Suprapubic skin (tissue), 4 donors: ENCODE measurements around the gene GJB4. TPM values are rescaled to one million over a fixed set of nuclear protein-coding genes. Genes with fewer than 3 reads are reported as not detected.
A peak's percentile ranks its signal among the peaks of the same experiment; 100 is the strongest.
"Not testable (repeated sequence)": the region's sequence is repeated elsewhere in the genome, so short reads cannot be mapped to it uniquely, and the experiment has no call there.

Experiments
- DNase-seq, 2 donors: peaks; one replicate each; pipeline ENCODE4 v3.0.0-alpha.2; 2019; ENCODE audit warnings: low spot score in 2 of 2
- H3K27ac ChIP-seq: fragments of 200-600 bp; sonication (generic); one replicate; pipeline ENCODE4 v1.5.1; 2019
- H3K27me3 ChIP-seq: fragments of 200-600 bp; sonication (generic); one replicate; pipeline ENCODE4 v1.5.1; 2019
- H3K36me3 ChIP-seq: fragments of 200-600 bp; sonication (generic); one replicate; pipeline ENCODE4 v1.5.1; 2019
- H3K4me1 ChIP-seq: fragments of 200-600 bp; sonication (generic); one replicate; pipeline ENCODE4 v1.5.1; 2019
- H3K4me3 ChIP-seq: fragments of 200-600 bp; sonication (generic); one replicate; pipeline ENCODE4 v1.5.1; 2019; ENCODE audit warnings: mild to moderate bottlenecking
- H3K9me3 ChIP-seq: fragments of 200-600 bp; sonication (generic); one replicate; pipeline ENCODE4 v1.5.1; 2019
- CTCF ChIP-seq, 2 donors: fragments of 200-600 bp in 1 of 2; fragments of 450-650 bp in 1 of 2; sonication (generic) in 1 of 2; IDR thresholded peaks; one replicate each; pipeline ENCODE4 v1.5.1; 2016 to 2019; ENCODE audit warnings: antibody characterized with exemption in 2 of 2, mild to moderate bottlenecking in 1 of 2, moderate library complexity in 1 of 2
- EP300 ChIP-seq: sonication (generic); formaldehyde crosslinking; IDR thresholded peaks from one replicate; pipeline ENCODE4 v1.6.1; 2017; ENCODE audit warnings: antibody characterized with exemption
- POLR2A ChIP-seq, 2 donors: fragments of 450-650 bp; IDR thresholded peaks; one replicate each; pipeline ENCODE4 v1.6.1; 2017; ENCODE audit warnings: antibody characterized with exemption in 2 of 2, mild to moderate bottlenecking in 2 of 2, moderate library complexity in 2 of 2
- POLR2AphosphoS5 ChIP-seq, 3 donors: sonication (generic); formaldehyde crosslinking; IDR thresholded peaks; one replicate each; pipeline ENCODE4 v1.6.1; 2017; ENCODE audit warnings: antibody characterized with exemption in 3 of 3
- WGBS: methylation state at CpG from one replicate; pipeline ENCODE4 v1.1.5; 2018; 5-methylcytosine and 5-hydroxymethylcytosine counted together
- total RNA-seq, 4 donors: library from RNA; depleted of rRNA; stranded (reverse); fragments of >200 nt; gene quantifications; one replicate each; pipeline ENCODE4 v1.1.0, GENCODE V29; 2016

GJB4 gene
- total RNA-seq, 4 donors from 2014 or later = 13.7 to 41.4 (median 35.5) TPM

DNA sequence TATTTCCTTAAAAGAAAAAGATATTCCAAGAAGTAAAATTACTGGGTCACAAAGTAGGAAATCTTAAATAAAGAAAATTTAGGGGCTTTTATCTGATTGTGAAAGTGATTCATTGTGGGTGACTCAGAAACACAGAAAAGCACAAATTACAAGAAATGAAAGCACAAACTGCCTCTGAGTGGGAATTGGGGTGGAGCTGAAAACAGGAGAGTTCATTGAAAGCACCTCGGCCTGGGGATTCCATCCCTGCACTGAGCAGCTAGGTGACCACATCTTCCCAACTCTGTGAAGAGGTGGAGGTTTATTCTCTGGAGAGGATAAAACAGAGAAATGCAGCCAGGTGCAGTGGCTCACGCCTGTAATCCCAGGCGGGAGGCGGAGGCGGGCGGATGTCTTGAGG, 40.7 kb downstream of the GJB4 start:
- Histone ChIP-seq H3K27me3 (no peaks in the 10 kb centered on the region), H3K4me3 (no peak overlapping the region), H3K9me3 (no peaks in the 10 kb centered on the region), H3K27ac (no peak overlapping the region), H3K36me3 (no peaks in the 10 kb centered on the region), H3K4me1 (no peaks in the 10 kb centered on the region)
- DNase-seq = no peak
- TF ChIP-seq POLR2A (IDR thresholded peaks at IDR 0.05) (no peak), CTCF (IDR thresholded peaks at IDR 0.05) (no peak), EP300 (no peak), POLR2AphosphoS5 (IDR thresholded peaks at IDR 0.05) (no peak)
- 73% methylated on average over 6 of the region's 6 CpGs for WGBS

DNA sequence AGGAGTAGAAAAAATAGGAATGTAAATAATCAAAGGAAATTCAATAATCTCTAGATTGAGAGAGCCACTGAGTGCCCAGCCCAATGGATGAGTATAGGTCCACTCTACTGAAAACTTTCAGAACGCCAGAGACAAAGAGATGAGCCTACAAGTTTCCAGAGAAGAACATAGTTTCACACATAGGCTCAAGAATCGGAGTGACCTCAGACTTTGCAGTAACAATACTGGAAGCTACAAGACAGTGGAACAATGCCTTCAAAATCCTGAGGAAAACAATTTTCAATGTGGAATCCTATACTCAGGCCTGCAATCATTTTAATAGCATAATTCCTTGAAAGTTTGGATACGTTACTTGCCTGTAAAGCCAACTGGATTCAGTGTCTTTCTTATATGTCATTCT, 44.2 kb downstream of the GJB4 start:
- WGBS = 97% methylated on average over 3 of the region's 3 CpGs
- Histone ChIP-seq H3K4me3 (no peak overlapping the region), H3K9me3 (no peaks in the 10 kb centered on the region), H3K36me3 (no peaks in the 10 kb centered on the region), H3K27ac (no peak overlapping the region), H3K4me1 (no peaks in the 10 kb centered on the region), H3K27me3 (no peaks in the 10 kb centered on the region)
- TF ChIP-seq POLR2A (IDR thresholded peaks at IDR 0.05) = no peak
- no peak for TF ChIP-seq EP300
- TF ChIP-seq CTCF (IDR thresholded peaks at IDR 0.05) = no peak
- no peak for TF ChIP-seq POLR2AphosphoS5 (IDR thresholded peaks at IDR 0.05)
- DNase-seq = no peak

GRCh38 chr1:34806396-34806795, 46.9 kb downstream of the GJB4 start:
- H3K27ac ChIP-seq = no peak overlapping the region
- no peaks in the 10 kb centered on the region for H3K4me1 ChIP-seq
- no peaks in the 10 kb centered on the region for H3K36me3 ChIP-seq
- 45% methylated on average over 3 of the region's 3 CpGs for WGBS
- H3K4me3 ChIP-seq = no peak overlapping the region
- no peaks in the 10 kb centered on the region for H3K27me3 ChIP-seq
- no peak for DNase-seq
- TF ChIP-seq POLR2A (IDR thresholded peaks at IDR 0.05) = no peak
- no peak for TF ChIP-seq CTCF (IDR thresholded peaks at IDR 0.05)
- TF ChIP-seq EP300 = no peak
- no peak for TF ChIP-seq POLR2AphosphoS5 (IDR thresholded peaks at IDR 0.05)
- no peaks in the 10 kb centered on the region for H3K9me3 ChIP-seq

DNA sequence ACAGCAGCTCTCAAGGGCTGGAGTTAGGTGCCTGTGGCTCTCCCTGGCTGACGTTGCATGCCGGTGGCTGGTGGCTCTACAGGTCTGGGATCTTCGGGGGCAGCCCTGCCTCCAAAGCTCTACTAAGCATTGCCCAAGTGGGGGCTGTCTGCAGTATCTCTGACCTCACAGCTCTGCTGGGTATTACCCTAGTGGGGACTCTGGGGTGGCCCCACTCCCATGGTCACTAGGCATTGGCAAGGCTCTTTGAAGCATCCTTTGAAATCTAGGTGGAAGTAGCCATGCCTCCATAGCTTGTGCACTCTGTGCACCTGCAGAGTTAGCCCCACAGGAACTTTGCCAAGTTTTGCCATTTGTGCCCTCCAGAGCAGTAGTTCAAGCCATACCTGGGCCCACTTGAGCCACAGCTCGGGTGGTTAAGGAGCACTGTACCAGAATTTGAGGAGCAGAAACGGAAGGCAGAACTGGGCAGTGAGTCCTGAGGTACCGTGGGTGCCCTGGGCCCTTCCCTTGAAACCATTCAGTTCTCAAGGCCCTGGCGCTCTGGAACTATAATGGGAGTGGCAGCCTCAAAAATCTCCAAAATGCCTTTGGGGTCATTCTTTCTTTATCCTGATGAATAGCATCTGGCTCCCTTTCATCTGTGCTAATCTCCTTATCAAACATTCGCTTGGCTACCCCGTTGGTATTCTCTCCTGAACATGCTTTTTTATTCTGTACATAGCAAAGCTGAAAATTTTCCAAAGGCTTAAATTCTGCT, 48.7 kb downstream of the GJB4 start:
- no peak overlapping the region for H3K27ac ChIP-seq
- TF ChIP-seq EP300 (no peak), POLR2AphosphoS5 (IDR thresholded peaks at IDR 0.05) (no peak), CTCF (IDR thresholded peaks at IDR 0.05) (no peak), POLR2A (IDR thresholded peaks at IDR 0.05) (no peak)
- no peaks in the 10 kb centered on the region for H3K4me1 ChIP-seq
- DNase-seq = peak in 1 of 2 donors; percentile 37
- H3K36me3 ChIP-seq = no peaks in the 10 kb centered on the region
- 58% methylated on average over 6 of the region's 9 CpGs for WGBS
- H3K4me3 ChIP-seq = no peak overlapping the region
- no peaks in the 10 kb centered on the region for H3K9me3 ChIP-seq
- no peaks in the 10 kb centered on the region for H3K27me3 ChIP-seq

- DNase-seq, H3K36me3 ChIP-seq, H3K27ac ChIP-seq, H3K4me1 ChIP-seq, H3K9me3 ChIP-seq, H3K4me3 ChIP-seq, H3K27me3 ChIP-seq: not testable (repeated sequence)
- WGBS = 92% methylated on average over 3 of the region's 3 CpGs
Measured at GRCh38 chr1:34810781-34811180, 51.2 kb downstream of the GJB4 start.

Other genes with a start within 250 kb of the GJB4 start
- 100 to 1,000 TPM in 2 of 4 donors, 10 to 100 TPM in 2; 45.8 to 164 (median 123) TPM for gene GJB5, start 4.7 kb upstream of the GJB4 start, total RNA-seq
- 100 to 1,000 TPM in 3 of 4 donors, 10 to 100 TPM in 1; 76.0 to 268 (median 186) TPM for gene GJB3, start 21.5 kb downstream of the GJB4 start, total RNA-seq
- gene GJA4, start 33.3 kb downstream of the GJB4 start, total RNA-seq = 10 to 100 TPM in 3 of 4 donors, 1 to 10 TPM in 1; 5.3 to 15.2 (median 11.8) TPM
- 10 to 100 TPM; 17.1 to 38.1 (median 31.5) TPM for gene SMIM12, start 100.0 kb downstream of the GJB4 start, total RNA-seq
- gene DLGAP3, start 169.9 kb downstream of the GJB4 start, total RNA-seq = under 1 TPM in 1 of 4 donors, not detected in 3; 0.55 TPM
- gene TMEM35B, start 225.6 kb downstream of the GJB4 start, total RNA-seq = 10 to 100 TPM in 1 of 4 donors, 1 to 10 TPM in 3; 6.5 to 12.2 (median 8.6) TPM